ENCODE results near the gene LRP1.

LRP1 gene

DNA sequence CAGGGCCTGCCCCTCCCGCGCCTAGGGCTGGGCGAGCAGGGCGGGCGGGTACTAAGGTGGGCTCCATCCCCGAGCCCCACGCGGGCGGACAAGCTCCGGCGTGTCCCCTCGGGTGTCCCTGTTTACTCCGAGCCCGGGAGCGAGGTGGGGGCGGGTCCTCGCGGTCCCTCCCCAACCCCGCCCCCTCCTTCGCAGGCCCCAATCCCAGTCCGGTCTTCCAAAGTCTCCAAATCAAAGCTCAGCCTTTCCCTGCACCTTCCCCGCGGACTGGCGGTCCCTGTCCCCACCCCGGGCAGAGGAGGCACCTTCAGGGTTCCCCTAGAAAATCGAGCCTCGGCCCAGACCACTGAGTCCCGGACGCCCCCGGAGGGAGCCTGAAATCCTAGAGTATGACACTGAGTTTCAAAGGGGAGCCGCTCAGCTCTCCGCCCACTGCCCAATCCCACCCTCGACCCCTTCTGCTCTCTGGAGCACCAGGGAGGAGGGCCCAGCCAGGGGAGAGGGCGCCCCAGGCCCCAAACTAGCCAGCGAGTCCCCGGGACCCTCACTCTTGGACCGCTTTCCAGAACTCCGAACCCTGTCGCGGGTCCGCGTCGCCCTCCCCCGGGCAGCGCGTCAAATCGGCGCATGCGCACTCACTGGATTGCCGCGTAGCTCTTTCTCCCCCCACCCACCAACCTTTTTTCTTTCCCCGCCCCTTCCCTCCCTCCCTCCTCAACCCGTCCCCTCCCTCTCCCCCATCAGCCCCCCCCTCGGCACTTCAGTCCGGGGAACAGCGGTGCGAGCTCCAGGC lies at the start of gene LRP1:
Gene LRP1, plus strand, starts transcription at position 758 of the 793 bp plus-strand sequence. CDS start 482 bp downstream, outside the sequence.
- DNase-seq (ENCODE audit: low read depth), result no peak

DNA sequence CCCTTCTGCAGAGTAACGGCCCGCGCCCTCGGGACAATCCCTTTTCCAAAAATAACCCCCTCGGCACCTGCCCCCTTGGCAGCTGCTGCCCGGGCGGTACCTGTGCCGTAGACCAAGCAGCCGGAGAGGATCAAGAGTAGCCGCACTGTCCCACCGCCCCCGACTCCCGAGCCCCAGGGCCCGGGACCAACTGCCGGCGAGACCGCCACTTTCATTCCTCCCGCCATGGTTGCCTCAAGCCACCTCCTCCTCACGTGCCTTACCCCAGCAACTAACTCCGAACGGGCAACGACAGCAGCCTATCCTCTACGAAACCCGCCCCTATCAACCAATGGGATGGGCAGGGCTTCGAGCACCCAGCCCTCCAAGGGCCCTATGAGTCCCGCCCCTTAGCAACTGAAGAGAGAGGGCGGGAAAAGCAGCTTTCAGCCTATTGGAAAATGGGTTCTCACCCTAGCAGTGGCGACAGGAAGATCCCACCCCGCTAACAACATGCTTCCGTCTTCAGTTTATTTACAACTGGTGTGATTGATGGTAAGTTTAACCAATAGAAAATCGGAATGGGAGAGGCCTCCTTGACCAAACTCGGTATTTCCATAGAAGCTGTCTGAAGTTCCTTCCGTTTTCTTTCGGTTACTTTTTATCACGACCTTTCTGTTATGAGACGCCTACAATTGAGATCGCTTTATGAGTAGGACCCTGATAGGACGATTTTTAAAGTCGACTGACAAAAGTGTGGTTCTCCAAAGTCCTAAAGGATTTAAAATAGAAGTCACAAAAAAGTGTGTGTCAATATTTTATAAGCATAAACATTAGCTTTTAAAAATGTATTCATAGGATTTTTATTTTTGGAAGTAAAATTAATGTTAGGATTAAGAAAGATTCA lies 49.5 kb upstream of the LRP1 start, which contains the start of gene NEMP1:
Gene NEMP1, minus strand, starts transcription at position 273 of the 886 bp plus-strand sequence. Its CDS starts 46 bp downstream, at position 227.
- peak; percentile 100 for DNase-seq (ENCODE audit: low read depth)

GRCh38 chr12:57079821-57080220 lies 48.5 kb upstream of the LRP1 start:
- no peak for DNase-seq (ENCODE audit: low read depth)

GRCh38 chr12:57080855-57081254 lies 47.4 kb upstream of the LRP1 start:
- no peak for DNase-seq (ENCODE audit: low read depth)

DNA sequence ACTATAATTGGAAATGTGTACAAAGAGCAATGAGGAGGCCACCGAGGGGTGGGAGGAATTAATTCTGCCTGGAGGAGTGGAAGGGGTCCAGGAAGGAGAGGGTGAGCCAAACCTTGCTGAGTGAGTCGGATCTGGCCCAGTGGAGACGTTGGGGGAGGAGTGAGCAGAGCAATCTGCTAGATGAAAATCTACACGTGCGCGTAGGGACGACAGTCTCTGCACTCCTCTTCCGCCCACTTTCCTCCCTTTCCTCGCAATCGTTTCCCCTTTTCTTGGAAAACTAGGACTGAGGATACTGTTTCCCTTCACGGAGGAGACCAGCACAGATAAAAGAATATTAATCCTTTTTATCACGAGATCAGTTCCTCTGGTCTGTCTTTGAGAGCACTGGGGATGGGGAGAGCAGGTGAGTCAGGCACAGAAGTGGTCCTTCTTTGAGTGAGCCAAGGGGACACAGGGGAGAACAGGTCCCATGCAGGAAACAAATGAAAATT lies 42.2 kb upstream of the LRP1 start:
- DNase-seq (ENCODE audit: low read depth), result no peak

GRCh38 chr12:57086493-57087009 lies 41.7 kb upstream of the LRP1 start:
- DNase-seq (ENCODE audit: low read depth), result no peak

- no peak for DNase-seq (ENCODE audit: low read depth)
Measured at GRCh38 chr12:57087010-57087690, 41.1 kb upstream of the LRP1 start.

DNA sequence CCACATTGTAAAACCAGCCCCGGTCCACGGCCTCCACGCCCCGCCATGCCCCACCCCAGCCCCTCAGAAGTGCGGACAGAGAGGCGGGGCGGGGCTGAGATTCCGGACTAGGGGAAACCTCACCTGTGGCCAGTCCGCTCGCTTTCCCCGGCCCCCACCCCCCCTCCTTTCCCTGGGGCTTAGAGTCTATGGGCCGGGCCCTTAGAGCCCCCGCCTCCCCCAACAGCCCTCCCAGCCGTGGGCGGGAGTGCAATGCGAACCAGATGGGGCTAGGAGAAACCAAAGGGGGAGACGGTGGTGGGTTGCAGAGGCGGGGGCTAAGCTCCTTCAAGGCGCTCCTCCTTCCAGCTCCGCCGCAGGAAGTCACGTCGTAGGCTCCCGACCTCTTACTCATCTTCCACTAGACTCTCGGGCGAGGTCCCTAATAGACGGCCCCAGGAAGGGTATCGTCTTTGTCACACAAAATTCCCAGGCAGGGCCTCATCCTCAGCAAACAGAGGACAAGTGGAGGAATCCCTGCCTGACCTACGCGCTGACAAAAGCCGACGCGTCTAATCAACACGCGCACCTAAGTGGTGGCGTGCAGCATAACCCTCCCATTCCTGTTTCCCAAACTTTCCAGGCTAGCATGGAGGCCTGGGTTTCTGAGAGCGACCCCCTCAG lies 40.5 kb upstream of the LRP1 start:
- DNase-seq (ENCODE audit: low read depth), result peak; percentile 71

DNA sequence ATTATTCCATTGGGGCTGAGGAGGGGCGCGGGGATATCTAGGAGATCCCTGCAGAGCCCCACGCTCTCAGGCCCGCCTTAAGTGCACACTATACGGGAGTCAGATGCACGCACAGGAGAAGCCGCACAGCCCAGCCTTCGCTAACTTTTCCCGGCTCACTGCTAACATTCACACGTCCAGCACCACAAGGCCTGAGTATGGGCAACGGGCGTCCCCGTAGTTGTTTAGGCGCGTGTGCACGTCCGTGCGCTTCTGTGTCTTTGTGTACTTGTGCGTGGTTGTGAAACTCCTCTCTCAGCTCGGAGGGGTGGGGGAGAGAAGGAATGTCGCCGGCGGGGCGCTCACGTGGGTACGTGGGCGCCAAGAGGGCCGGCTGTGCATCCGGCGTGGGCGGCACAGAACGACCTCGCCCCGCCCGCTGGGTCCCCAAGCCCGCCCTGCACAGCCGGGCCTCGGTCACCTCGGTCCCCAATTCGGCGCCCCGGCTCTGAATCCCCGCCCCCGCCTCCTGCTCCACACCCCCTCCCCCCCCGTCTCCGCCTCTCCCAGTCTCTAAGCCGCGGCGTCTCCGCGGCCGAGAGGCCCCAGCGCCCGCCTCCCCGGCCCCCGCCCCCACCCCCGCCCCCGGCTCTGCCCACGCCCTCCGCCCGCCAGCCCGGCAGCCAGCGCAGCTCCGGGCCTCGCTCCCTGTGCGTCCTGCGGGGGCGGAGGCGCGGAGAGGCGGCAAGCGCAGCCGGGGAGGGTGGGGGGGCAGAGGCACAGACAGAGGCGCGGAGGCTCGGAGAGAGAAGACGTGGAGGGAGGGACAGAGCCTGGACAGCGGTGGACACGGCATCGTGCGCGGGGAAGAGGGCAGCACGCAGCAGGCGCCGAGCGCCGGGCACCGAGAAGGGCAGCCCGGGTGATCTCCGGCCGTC lies 39.7 kb upstream of the LRP1 start, which contains the start of gene NAB2:
Gene NAB2, plus strand, starts transcription at position 761 of the 917 bp plus-strand sequence. CDS start 158 bp downstream, outside the sequence.
- peak; percentile 80 for DNase-seq (ENCODE audit: low read depth)

- DNase-seq (ENCODE audit: low read depth), result no peak
Measured at GRCh38 chr12:57089271-57090245, 38.7 kb upstream of the LRP1 start.

DNA sequence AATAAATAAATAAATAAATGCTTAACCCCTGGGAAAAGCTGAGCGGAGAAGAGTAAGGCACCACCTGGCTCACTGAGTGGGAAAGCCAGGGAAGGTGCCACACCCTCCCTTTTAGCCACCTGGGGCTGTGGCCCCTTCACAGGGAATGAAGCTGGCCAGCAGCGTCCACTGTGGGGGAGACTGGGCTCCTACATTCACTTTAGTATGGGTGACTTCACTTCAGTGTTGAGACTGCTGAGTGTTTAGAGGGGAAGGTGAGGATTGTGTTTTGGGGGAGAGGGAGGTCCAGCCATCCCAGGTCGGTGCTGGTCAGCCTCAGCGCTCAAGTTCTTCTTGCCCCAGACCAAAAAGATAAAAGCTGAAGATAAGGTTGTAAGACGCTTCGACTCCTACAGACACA lies 37.8 kb upstream of the LRP1 start:
- no peak for DNase-seq (ENCODE audit: low read depth)

GRCh38 chr12:57090924-57091637 lies 37.2 kb upstream of the LRP1 start:
- DNase-seq (ENCODE audit: low read depth), result no peak

- DNase-seq (ENCODE audit: low read depth), result no peak
Measured at GRCh38 chr12:57091638-57092528, 36.4 kb upstream of the LRP1 start.

GRCh38 chr12:57092529-57092862 lies 35.8 kb upstream of the LRP1 start:
- no peak for DNase-seq (ENCODE audit: low read depth)

DNA sequence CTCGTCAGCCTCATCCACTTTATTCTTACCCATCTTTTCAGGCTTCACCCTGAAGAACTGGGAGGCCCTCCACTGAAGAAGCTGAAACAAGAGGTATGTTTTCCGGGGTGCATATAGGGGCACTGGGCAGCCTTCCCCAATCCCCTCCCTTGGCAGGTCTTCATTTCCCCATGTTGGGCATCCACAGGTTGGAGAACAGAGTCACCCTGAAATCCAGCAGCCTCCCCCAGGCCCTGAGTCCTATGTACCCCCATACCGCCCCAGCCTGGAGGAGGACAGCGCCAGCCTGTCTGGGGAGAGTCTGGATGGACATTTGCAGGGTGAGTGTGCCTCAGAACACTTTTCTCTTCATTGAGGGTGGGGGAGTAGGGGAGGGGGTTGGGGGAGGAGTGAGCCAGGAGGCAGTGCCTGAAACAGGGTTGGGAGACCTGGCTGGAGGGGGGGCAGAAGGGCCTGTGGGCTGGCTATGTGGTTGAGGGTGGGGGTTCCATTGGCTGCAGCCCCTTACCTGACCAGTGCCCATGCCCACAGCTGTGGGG lies 35.3 kb upstream of the LRP1 start:
- DNase-seq (ENCODE audit: low read depth), result no peak

DNA sequence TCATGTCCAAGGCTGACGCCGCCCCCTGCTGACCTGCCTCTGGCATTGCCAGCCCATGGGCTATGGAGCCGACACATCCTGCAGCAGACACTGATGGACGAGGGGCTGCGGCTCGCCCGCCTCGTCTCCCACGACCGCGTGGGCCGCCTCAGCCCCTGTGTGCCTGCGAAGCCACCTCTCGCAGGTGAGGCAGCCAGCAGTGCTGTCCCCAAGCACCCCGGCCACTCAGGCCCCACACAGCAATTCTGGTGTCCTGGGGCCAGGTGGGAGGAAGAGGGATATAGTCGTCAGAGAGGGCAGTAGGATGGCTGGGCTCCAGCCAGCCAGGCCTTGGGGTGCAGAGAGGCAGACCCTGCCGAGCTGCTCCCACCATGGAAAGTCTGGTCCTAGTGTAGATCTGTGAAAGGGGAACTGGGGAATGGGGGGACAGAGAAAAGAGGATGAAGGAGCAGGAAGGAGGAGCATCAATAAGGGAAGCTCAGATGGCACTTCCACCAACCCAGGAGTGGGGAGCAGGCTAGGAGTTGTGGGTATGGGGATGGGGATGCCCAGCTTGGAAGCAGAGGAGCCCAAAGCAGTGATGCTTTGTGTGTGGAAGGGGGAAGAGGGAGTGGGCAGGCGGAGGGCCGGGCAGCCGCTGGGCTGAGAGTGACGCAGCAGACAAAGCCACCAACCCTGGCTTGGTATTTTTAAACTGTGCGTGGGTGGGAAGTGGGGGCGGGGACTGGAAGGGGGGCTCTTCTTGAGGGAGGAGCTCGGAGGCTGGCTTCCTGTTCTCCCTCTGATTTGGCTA lies 34.7 kb upstream of the LRP1 start:
- no peak for DNase-seq (ENCODE audit: low read depth)

All from GM04503 (cell line).